ENCODE results near the gene ACKR3. TPM values are rescaled to one million over a fixed set of nuclear protein-coding genes. Genes with fewer than 3 reads are reported as not detected.

ACKR3 gene
- polyA plus RNA-seq, 4 donors = 54.6 to 118 (median 65.8) TPM

DNA sequence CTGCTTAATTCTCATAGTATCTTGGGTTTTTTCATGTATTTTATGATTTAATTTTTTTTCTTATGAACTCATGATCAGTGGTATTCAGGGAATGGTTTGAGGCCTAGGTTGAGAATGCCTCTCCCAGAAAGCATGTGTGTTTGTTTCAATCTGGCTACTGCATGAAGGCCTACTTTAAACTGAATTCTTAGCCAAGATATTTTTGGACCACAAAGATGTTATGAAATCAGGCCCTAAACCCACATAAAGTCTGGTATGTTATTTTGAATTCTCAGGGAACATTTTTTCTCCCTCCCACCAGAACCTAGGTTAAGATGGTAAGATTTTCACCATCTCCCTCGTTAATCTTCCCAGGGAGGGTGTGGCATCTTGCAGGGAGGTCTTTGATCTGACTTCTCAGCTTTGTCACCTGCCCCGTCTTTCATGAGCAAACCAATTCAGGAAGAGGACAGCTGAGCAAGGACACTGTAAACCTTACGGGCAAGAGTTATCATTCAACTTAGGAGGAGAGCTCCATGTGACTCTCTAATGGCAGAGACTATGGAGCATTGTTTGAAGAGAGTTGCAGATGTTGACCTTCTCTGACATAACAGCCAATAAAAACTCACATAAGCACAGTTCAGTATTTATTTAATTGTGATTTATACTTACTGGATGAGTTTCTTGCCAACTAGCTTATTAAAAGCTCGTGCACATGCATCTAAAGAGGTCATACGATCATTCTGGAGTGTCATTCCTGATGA is 21.3 kb upstream of the ACKR3 start:
- no peak for DNase-seq (ENCODE audit: low read depth in 4 of 4, low spot score in 3 of 4)

DNA sequence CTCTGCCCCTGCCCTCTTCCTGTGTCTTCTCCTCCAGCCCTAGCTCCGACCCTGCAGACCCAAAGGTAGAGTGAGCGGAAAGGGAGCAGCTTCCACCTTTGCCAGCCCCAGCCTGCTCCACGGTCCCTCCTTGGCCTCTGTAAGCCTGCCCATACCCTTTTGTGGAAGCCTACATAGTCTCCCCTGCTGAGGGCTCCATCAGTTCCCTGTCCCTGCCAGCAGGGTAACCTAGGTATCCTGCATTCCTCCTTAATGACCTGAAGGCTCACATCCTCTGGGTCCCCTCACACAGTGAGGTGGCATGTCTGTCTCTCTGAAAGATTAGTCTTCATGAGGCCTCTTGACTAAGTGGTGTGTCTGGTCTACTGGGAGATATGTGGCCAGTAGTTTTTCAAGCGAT is 20.5 kb upstream of the ACKR3 start:
- no peak for DNase-seq (ENCODE audit: low read depth in 4 of 4, low spot score in 3 of 4)

DNA sequence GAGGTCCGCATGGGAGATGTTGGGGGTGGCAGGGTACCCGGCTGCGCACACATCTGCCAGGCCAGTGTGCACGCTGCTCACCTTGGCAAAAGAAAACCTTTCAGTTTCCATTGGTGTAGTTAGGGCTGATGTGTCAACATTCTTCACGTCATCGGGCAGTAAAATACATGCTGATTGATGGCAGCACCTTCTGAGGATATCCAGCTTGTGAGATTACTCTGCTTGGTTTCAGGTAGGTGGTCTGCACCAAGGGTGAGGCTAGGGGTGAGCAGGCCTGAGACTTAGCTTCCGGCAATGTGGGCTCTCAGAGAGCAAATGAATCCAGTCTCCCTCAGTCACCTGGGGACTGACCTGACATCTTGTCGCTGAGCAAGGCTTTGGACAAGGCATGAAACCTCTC is 19.3 kb upstream of the ACKR3 start:
- DNase-seq (ENCODE audit: low read depth in 4 of 4, low spot score in 3 of 4) = no peak

DNA sequence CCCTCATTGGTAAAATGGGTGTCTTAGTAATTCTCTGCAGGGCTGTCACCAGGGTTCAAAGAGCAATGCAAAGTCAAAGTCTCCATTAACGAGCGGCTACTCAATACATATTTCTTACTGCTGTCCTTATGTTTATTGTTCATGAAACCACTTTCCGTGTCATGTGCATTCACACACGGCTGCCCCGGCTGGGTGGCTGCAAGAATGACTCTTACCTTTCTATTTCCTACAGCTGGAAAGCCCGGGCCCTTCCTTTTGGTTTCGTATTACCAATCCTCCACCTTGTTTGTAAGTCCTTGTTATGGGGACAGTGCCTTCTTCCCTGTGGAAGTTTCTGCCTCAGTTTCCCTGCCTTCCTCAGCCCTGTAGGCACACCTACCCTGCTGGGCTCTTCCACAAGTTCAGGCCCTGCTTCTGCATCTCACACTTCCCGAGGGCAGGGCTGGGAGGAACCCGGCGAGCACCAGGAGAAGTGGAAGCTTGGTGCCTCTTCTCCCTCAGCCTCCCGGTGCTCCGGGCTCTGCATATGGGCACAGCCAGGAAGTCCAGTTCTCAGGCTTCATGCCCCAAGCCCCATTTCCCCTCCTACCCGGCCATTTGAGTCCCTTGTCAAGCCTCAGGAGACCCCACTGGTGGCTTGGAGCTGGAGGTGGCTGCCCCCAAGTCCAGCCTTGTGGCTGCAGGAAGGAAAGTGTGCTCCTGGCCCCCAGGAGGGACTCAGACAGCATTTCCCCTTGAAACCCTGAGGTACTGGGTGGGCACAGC is 18.7 kb upstream of the ACKR3 start:
- no peak for DNase-seq (ENCODE audit: low read depth in 4 of 4, low spot score in 3 of 4)

DNA sequence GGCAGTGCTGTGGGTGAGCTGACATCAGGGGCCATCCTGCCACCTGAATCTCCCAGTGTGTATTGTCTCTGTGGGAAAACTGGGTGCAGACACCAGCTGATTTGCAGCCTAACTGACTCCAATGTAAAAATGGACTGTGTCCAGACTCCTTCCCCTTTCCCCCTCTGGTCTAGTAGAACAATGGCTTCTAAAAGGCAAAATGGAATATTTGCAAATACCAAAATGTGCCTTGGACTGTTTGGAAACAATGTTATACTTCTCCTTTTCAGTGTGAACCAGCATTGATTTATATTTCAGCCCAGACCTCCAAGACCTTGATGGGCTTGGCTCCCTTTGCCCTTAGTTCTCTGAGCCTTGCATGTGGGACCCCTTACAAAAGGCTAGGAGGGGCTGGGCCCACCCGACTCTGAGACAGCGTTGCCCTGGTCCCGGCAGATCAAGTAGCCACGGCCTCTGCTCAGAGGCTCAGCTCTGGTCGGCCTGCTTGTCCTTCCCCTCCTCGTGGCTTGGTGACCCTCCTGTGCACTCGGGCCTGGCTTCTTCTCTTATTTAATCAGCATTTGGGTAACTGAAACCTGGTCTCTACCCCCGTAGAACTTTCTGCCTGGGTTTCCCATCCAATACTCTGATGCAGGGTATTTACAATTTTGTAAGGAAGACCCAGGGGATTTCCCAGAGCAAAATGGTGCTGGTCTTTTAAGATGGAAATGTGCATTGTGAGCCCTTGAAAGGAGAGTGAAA is 18.0 kb upstream of the ACKR3 start:
- no peak for DNase-seq (ENCODE audit: low read depth in 4 of 4, low spot score in 3 of 4)

DNA sequence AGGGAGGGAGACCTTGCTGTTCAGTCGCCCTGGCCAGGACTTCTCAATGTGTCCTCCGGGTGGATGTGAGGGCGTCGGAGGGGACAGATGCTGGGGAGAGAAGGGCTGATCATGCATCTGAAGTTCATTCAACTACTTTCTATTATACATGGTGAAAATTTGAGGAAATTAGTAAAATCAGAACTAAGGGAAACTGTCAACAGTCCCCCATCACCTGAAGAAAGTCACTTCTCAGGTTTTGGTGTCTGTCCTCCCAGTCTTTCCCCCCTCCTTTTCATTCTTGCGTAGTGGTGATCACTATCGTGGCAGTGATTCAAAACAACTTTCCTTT is 17.4 kb upstream of the ACKR3 start:
- no peak for DNase-seq (ENCODE audit: low read depth in 4 of 4, low spot score in 3 of 4)

DNA sequence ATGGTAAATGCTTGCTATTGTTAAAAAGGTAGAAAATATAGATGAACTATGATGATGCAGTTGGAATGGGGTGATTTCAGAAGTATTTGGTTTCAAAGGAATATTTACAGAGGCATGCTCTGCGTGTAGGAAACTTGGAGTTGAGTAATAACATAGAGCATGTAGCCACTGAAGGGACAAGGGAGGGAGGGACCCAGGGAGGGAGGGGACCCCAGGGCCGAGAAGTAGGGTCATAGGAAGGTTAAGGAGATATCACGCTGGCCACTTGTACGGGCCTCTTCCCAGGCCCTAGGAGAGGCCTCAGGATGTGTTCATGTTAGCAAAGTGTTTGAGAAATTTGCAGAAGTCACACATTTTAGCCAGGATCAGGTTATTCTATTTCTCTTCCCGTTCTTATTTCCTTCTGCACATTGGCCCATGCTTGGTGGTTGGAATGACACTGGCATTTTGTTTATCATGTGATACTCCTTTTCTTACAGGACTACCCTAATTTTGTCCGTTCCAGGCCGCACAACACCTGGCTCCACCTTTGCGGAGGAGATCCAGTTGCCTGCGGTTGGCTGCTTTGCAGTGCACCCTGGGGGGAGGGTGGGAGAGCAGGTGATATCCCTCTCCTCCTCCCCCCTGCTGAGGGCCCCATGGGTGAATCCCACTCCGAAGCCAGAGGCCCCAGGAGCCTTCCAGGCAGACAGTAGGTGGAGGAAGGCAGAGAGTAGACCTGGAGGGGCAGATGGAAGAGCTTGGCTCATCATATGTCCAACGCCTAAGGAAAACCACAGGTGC is 16.9 kb upstream of the ACKR3 start:
- DNase-seq (ENCODE audit: low read depth in 4 of 4, low spot score in 3 of 4) = no peak

DNA sequence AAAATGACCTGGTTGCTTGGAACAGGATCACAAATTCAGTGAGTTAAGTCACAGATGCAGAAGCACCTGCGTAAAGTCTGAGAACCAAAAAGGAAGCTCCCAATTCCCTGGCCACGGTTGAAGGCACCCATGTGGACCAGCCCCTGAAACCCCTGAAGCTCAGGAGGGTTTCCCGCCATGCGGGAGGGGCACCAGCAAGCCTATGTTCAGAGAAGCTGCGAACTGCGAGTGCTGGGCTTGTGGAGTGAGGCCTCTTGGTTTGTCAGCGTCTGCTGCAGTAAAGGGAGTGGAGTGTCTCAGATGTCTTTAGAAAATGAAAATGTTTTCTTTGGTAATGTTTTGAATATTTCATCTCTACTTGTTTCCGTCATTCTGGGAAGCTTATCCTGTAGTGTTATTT is 16.1 kb upstream of the ACKR3 start:
- DNase-seq (ENCODE audit: low read depth in 4 of 4, low spot score in 3 of 4) = no peak

DNA sequence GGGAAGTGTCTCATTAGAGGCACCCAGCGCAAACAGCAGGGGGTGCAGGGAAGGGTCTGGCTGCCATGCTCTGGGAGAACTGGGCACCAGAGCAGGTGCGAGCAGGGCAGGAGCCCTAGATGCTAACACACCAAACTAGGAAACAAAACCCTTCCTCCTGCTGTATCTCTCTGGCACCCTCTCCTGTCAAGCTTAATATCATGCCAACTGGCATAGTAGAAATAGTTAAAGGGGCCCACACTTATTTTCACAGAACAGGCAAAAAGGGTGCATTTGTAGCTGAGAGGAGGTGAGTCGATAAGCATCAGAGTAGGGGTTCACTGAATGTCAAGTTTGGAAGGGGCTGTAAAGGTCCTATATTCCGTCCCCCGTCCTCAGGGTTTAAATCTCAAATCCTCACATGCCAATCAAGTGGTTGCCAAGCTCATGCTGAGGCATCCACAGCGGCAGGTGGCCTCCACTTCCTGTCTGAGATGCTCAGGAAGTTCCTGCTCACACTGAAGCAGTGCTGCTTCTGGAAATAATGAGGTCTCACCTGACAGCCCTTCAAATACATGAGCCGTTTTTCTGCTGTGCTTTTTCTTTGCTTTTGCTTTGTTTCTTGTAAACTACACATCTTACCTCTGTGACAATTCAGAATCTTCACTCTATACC is 14.9 kb upstream of the ACKR3 start:
- DNase-seq (ENCODE audit: low read depth in 4 of 4, low spot score in 3 of 4) = no peak

DNA sequence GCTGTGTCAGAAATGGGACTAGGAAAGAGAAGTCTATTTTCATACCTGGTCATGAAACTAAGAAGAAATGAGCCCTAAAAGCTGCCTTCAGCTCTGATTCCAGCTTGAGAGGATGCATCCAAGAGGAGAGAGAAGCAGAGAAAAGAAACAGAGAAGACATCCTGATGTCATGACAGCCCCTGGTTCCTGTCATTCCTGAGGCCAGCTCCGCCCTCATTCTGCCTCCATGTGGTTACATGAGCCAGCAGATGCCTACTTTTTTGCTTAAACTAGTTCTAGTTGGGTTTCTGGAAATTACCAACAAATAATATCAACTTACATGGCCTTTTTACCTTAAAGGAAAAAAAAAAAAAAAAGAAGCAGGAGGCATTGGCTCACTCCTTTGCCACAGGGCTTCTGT is 14.1 kb upstream of the ACKR3 start:
- no peak for DNase-seq (ENCODE audit: low read depth in 4 of 4, low spot score in 3 of 4)

DNA sequence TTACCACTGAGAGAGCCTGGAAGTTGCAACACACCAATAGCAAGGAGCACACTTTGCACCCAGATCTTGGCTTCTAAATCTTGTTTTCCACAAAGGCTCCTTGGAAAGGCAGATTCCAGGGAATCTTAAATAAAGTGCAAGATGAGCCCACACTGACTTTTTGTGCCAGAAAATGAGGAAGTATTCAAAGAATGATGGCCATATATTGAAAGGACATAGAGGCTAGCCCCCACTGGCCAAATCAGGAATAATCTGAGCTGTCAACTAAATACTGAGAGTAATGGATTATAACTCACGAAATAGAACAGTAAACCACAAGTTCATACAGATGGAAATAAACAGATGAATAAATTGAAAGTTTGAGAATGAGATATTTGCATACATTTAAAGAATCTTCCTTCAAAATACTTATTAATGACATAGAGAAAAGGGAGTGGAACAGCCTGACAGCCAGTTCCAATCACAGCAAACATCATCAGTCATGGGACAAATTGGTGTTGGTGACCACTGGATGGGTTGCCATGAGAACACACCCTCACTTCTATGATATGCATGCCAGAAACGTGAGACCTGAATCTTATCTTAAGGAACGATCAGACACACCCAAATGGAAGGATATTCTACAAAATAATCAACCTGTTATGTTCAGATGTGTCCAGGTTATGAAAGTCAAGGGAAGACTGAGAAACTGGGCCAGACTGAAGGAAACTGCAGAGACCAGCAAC is 12.2 kb upstream of the ACKR3 start:
- no peak for DNase-seq (ENCODE audit: low read depth in 4 of 4, low spot score in 3 of 4)

DNA sequence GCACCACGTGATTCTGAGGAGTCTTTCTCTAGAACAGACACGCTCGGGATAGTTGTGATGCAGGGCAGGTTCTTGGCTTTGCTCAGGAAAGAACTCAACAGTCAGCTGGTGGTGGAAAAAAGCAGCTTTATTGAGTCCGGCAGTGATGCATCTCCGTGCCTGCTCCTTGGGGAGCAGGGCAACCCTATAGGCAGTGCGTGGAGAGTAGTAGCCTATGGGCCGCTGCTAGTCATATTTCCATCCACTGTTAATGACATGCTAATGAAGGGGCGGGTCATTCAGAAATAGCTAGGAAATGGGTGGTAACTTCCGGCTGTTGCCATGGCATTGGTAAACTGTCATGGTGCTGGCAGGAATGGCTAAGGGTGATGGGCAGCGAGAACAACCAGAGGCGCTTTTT is 11.6 kb upstream of the ACKR3 start:
- no peak for DNase-seq (ENCODE audit: low read depth in 4 of 4, low spot score in 3 of 4)

DNA sequence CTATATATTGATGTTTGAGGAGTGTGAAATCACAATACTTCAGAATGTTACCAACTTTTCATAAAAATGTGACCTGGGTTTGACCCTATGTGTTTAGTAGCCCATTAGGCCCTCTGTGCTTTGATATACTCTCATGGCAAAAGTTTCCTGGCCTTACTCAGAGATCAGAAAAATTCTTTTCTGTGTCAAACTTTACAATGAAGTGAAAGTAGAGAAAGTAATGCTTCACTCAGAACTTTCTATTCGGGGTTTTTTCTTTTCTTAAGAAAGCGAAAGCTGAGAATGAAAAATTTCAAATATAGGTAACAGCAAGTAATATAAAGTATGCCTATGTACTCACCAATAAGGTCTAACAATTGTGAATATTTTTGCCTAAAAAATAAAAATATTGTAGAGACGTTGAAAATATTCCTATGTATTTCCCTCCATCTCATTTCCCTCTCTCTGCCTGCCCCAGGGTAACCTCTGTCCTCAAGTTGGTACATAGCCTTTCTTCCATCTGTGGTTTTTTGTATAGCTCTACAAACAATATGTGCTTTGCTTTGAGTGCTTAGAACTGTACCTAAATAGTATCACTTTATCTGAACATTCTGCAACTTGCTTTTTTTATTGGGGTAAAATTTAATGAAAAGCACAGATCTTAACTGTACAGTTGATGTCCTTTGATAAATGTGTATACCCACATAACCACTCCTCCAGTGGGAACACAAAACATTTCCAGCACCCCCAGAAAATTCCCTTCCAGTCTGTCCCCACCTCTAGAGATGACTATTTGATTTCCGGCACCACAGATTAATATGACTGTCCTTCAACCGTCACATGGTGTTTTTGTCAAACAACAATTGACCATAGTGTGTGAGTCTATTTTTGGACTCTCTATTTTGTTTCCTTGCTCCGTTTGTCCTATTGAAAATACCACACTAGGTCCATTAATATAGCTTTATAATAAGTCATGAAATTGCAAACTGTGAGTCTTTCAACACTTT is 10.3 kb upstream of the ACKR3 start:
- no peak for DNase-seq (ENCODE audit: low read depth in 4 of 4, low spot score in 3 of 4)

DNA sequence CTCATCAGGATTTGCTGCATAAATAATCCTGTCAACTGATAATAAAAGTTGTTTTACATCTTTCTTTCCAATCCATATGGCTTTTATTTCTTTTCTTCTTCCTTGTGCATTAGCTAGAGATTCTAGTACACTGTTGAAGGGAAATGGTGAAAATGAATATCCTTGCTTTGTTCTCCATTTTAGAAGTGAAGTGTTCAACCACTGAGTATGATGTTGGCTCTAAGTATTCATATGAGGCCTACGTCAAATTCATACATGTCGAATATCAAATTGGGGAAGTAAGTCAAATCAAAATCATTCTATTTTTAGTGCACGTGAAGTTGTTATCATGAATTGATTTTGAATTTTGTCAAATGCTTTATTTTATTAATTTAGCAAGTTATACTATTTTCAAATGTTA is 7.8 kb upstream of the ACKR3 start:
- DNase-seq (ENCODE audit: low read depth in 4 of 4, low spot score in 3 of 4) = no peak

DNA sequence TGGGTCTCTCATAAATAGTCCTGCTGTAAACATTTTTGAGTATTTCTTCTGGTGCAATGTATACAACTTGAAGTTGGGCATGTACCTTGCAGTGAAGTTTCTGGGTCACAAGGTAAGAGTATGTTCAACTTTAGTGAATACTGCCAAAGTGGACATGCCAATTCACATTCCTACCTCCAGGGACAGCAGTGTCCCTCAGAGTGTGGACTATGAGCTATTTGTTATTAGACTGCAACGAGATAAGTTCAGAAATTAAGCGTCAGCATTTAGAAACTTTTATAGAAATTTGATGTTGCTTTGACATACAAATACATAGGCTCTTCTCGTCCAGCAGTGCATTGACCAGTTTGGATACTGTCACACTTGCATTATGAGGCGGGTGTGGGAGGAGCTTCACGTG is 7.2 kb upstream of the ACKR3 start:
- DNase-seq (ENCODE audit: low read depth in 4 of 4, low spot score in 3 of 4) = no peak

DNA sequence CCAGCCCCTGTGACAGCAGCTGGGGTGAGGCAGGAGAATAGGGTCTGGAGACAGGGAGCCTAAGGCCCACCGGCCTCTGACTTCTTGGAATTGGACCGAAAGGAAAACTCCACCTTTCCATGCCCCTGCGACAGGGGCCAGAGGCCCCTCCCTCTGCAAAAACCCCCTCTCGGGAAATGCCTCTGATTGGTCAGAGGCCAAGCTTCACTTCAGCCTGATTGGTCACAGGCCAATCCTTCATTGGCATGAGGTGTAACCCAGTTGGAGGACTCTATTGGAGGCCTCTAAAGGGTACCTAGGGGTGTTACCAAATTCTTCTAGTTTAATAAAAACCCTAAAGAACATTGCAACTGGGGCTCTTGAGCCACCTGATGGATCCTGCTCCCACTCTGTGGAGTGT is 5.7 kb upstream of the ACKR3 start:
- DNase-seq (ENCODE audit: low read depth in 4 of 4, low spot score in 3 of 4) = no peak

DNA sequence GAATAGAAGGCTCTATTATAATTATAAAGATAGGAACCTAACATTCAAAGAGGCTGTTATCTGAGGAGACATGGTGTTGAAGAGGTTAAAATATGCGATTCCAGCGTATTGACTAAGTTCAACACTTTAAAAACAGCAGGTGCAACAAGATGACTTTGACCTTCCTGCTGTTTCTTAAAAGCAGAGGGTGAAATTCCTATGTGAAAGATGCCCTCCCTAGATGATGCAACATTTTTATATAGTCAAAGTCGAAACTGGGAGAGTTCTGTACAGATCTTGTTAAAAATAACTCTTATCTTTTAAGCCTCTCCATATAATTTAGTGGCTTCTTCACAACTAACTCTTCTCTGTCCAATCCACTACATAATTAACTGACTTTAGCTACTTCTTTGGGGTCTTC is 4.4 kb upstream of the ACKR3 start:
- DNase-seq (ENCODE audit: low read depth in 4 of 4, low spot score in 3 of 4) = no peak

DNA sequence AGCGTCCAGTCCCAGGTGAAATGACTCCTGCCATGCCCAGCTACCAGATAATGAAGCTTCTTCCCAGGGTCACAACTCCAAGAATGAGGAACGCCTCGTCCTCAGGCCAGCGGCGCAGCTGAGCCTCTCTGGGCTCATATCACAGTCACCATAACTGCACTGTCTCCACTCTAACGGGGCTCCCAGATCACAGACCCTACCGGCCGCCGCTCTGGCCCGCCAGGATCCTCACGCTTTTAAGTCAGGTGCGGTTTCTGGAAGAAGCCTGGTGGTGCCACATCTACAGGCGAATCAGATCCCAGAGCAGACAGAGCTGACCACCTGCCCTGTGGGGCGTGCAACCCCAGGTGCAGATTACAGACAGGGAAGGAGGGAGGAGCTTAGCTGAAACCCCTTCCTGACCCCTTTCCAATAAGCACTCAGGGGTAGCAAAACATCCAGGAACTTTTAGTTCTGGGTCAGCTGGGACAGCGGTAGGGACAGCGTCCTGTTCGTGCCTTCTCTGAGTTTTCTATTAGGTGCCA is 3.7 kb upstream of the ACKR3 start:
- DNase-seq (ENCODE audit: low read depth in 4 of 4, low spot score in 3 of 4) = no peak

Measured in left renal pelvis (tissue), 4 donors.